ENCODE data around the gene MYOT. TPM values are rescaled to one million over a fixed set of nuclear protein-coding genes. Genes with fewer than 3 reads are reported as not detected.

Gene MYOT
- polyA plus RNA-seq, 3 donors from 2014 or later: 0.59 TPM; not detected in 2

- Mint-ChIP-seq H3K36me3 (no peaks in the 10 kb centered on the region), H3K27me3 (ENCODE audit: low read depth in 3 of 3) (peaks cover 0 to 3% (median 0%) of the 10 kb centered on the region in 3 donors), H3K4me3 (no peak overlapping the region), H3K27ac (no peak overlapping the region), H3K9me3 (no peaks in the 10 kb centered on the region), H3K4me1 (no peaks in the 10 kb centered on the region)
- no peak for DNase-seq
Measured at GRCh38 chr5:137896560-137896959, 28.9 kb downstream of the MYOT start.

- no peak for DNase-seq
- H3K36me3 Mint-ChIP-seq: peaks cover 0 to 3% (median 0%) of the 10 kb centered on the region in 3 donors
- no peaks in the 10 kb centered on the region for H3K9me3 Mint-ChIP-seq
- peaks cover 0 to 3% (median 2%) of the 10 kb centered on the region in 3 donors for H3K27me3 Mint-ChIP-seq (ENCODE audit: low read depth in 3 of 3)
- no peak overlapping the region for H3K4me3 Mint-ChIP-seq
- H3K27ac Mint-ChIP-seq: no peak overlapping the region
- no peaks in the 10 kb centered on the region for H3K4me1 Mint-ChIP-seq
Measured at GRCh38 chr5:137899493-137899892, 31.8 kb downstream of the MYOT start.

GRCh38 chr5:137901011-137901817 is 33.6 kb downstream of the MYOT start:
- Mint-ChIP-seq H3K9me3 (no peaks in the 10 kb centered on the region), H3K4me1 (no peaks in the 10 kb centered on the region), H3K27ac (no peak overlapping the region), H3K27me3 (ENCODE audit: low read depth in 3 of 3) (peaks cover 0 to 2% (median 0%) of the 10 kb centered on the region in 3 donors), H3K36me3 (peaks cover 0 to 3% (median 0%) of the 10 kb centered on the region in 3 donors), H3K4me3 (peak overlapping the region in 1 of 5 donors; percentile 19)
- no peak for DNase-seq

- DNase-seq: no peak
- H3K27ac Mint-ChIP-seq: no peak overlapping the region
- no peaks in the 10 kb centered on the region for H3K9me3 Mint-ChIP-seq
- H3K4me1 Mint-ChIP-seq: no peaks in the 10 kb centered on the region
- H3K4me3 Mint-ChIP-seq: no peak overlapping the region
- H3K36me3 Mint-ChIP-seq: peaks cover 0 to 3% (median 0%) of the 10 kb centered on the region in 3 donors
- H3K27me3 Mint-ChIP-seq (ENCODE audit: low read depth in 3 of 3): peaks cover 0 to 2% (median 0%) of the 10 kb centered on the region in 3 donors
Measured at GRCh38 chr5:137902408-137903133, 34.9 kb downstream of the MYOT start.

- Mint-ChIP-seq H3K27me3 (ENCODE audit: low read depth in 3 of 3) (peaks cover 2 to 24% (median 13%) of the 10 kb centered on the region in 3 donors), H3K4me3 (no peak overlapping the region), H3K27ac (no peak overlapping the region), H3K36me3 (peaks cover 0 to 11% (median 3%) of the 10 kb centered on the region in 3 donors), H3K4me1 (no peaks in the 10 kb centered on the region), H3K9me3 (peaks cover 13 to 29% (median 25%) of the 10 kb centered on the region in 6 donors)
- no peak for DNase-seq
Measured at GRCh38 chr5:137914758-137915157, 47.1 kb downstream of the MYOT start.

GRCh38 chr5:137916923-137917322 is 49.3 kb downstream of the MYOT start:
- H3K36me3 Mint-ChIP-seq: peaks cover 0 to 11% (median 3%) of the 10 kb centered on the region in 3 donors
- no peaks in the 10 kb centered on the region for H3K4me1 Mint-ChIP-seq
- peaks cover 2 to 21% (median 11%) of the 10 kb centered on the region in 3 donors for H3K27me3 Mint-ChIP-seq (ENCODE audit: low read depth in 3 of 3)
- no peak overlapping the region for H3K4me3 Mint-ChIP-seq
- DNase-seq: no peak
- no peak overlapping the region for H3K27ac Mint-ChIP-seq
- peaks cover 13 to 29% (median 25%) of the 10 kb centered on the region in 6 donors for H3K9me3 Mint-ChIP-seq

- H3K9me3 Mint-ChIP-seq: peaks cover 0 to 7% (median 7%) of the 10 kb centered on the region in 6 donors
Measured at GRCh38 chr5:137921931-137922330, 54.3 kb downstream of the MYOT start.

GRCh38 chr5:137923856-137924255 is 56.2 kb downstream of the MYOT start:
- no peak for DNase-seq
- no peak overlapping the region for H3K4me3 Mint-ChIP-seq
- H3K27me3 Mint-ChIP-seq (ENCODE audit: low read depth in 3 of 3): no peaks in the 10 kb centered on the region
- no peaks in the 10 kb centered on the region for H3K9me3 Mint-ChIP-seq
- no peaks in the 10 kb centered on the region for H3K4me1 Mint-ChIP-seq
- H3K36me3 Mint-ChIP-seq: peaks cover 0 to 13% (median 0%) of the 10 kb centered on the region in 3 donors
- no peak overlapping the region for H3K27ac Mint-ChIP-seq

More at GRCh38 chr5:137921931-137922330, 54.3 kb downstream of the MYOT start:
- H3K4me3 Mint-ChIP-seq: no peak overlapping the region
- H3K27me3 Mint-ChIP-seq (ENCODE audit: low read depth in 3 of 3): peaks cover 0 to 7% (median 3%) of the 10 kb centered on the region in 3 donors
- H3K36me3 Mint-ChIP-seq: peaks cover 0 to 3% (median 1%) of the 10 kb centered on the region in 3 donors
- H3K27ac Mint-ChIP-seq: no peak overlapping the region
- no peak for DNase-seq
- no peaks in the 10 kb centered on the region for H3K4me1 Mint-ChIP-seq

GRCh38 chr5:137932800-137933199 is 65.1 kb downstream of the MYOT start:
- no peak overlapping the region for H3K4me3 Mint-ChIP-seq
- peak overlapping the region in 1 of 6 donors; percentile 57 for H3K27ac Mint-ChIP-seq
- no peaks in the 10 kb centered on the region for H3K9me3 Mint-ChIP-seq

GRCh38 chr5:137933491-137933911 is 65.8 kb downstream of the MYOT start:
- peaks cover 0 to 12% (median 9%) of the 10 kb centered on the region in 3 donors for H3K36me3 Mint-ChIP-seq
- H3K4me3 Mint-ChIP-seq: no peak overlapping the region
- H3K27me3 Mint-ChIP-seq (ENCODE audit: low read depth in 3 of 3): peaks cover 0 to 3% (median 0%) of the 10 kb centered on the region in 3 donors
- H3K4me1 Mint-ChIP-seq: no peaks in the 10 kb centered on the region
- no peak for DNase-seq
- no peaks in the 10 kb centered on the region for H3K9me3 Mint-ChIP-seq
- H3K27ac Mint-ChIP-seq: peak overlapping the region in 1 of 6 donors; percentile 52

More at GRCh38 chr5:137932800-137933199, 65.1 kb downstream of the MYOT start:
- Mint-ChIP-seq H3K4me1 (no peaks in the 10 kb centered on the region), H3K27me3 (ENCODE audit: low read depth in 3 of 3) (peaks cover 0 to 3% (median 0%) of the 10 kb centered on the region in 3 donors), H3K36me3 (peaks cover 0 to 12% (median 9%) of the 10 kb centered on the region in 3 donors)
- no peak for DNase-seq

GRCh38 chr5:137935190-137935589 is 67.5 kb downstream of the MYOT start:
- H3K9me3 Mint-ChIP-seq: no peaks in the 10 kb centered on the region
- H3K27me3 Mint-ChIP-seq (ENCODE audit: low read depth in 3 of 3): peaks cover 0 to 3% (median 0%) of the 10 kb centered on the region in 3 donors
- no peak overlapping the region for H3K4me3 Mint-ChIP-seq
- H3K4me1 Mint-ChIP-seq: no peaks in the 10 kb centered on the region
- H3K36me3 Mint-ChIP-seq: peaks cover 8 to 22% (median 17%) of the 10 kb centered on the region in 3 donors
- DNase-seq: no peak
- H3K27ac Mint-ChIP-seq: peak overlapping the region in 5 of 6 donors; percentile 8 to 70 (median 51)

- peaks cover 8 to 26% (median 17%) of the 10 kb centered on the region in 3 donors for H3K36me3 Mint-ChIP-seq
- DNase-seq: no peak
- H3K4me3 Mint-ChIP-seq: no peak overlapping the region
- H3K9me3 Mint-ChIP-seq: no peaks in the 10 kb centered on the region
- H3K27me3 Mint-ChIP-seq (ENCODE audit: low read depth in 3 of 3): peaks cover 0 to 3% (median 0%) of the 10 kb centered on the region in 3 donors
- peak overlapping the region in 3 of 6 donors; percentile 16 to 67 (median 51) for H3K27ac Mint-ChIP-seq
- no peaks in the 10 kb centered on the region for H3K4me1 Mint-ChIP-seq
Measured at GRCh38 chr5:137935694-137936093, 68.0 kb downstream of the MYOT start.

Data from immature natural killer cell (primary cell).